MM.1S (cell line): ENCODE data around the gene ERC2.

ENCODE experiments used
- DNase-seq: peaks from one replicate; pipeline ENCODE4 v3.0.0-alpha.2; 2015
- H2AFZ ChIP-seq: fragments of 300-600 bp; sonication (generic); 2 replicates; pipeline ENCODE4 v1.6.0; 2016; ENCODE audit warnings: antibody characterized with exemption, low read length
- H3F3A ChIP-seq: fragments of 300-600 bp; sonication (generic); 2 replicates; pipeline ENCODE4 v1.6.1; 2016; ENCODE audit warnings: mild to moderate bottlenecking, antibody characterized with exemption, low read length, moderate library complexity, mixed read lengths; ENCODE audit not compliant: insufficient read depth
- H3K27ac ChIP-seq: fragments of 300-600 bp; sonication (generic); 2 replicates; pipeline ENCODE4 v1.5.1; 2016; ENCODE audit warnings: mild to moderate bottlenecking, low read length
- H3K27me3 ChIP-seq: fragments of 300-600 bp; sonication (generic); replicated peaks from 2 replicates; pipeline ENCODE4 v1.6.0; 2016; ENCODE audit warnings: low read length; ENCODE audit not compliant: insufficient read depth
- H3K36me3 ChIP-seq: fragments of 300-600 bp; sonication (generic); replicated peaks from 2 replicates; pipeline ENCODE4 v1.6.1; 2016; ENCODE audit warnings: mild to moderate bottlenecking, low read length, mixed read lengths; ENCODE audit not compliant: insufficient read depth
- H3K4me1 ChIP-seq: fragments of 300-600 bp; sonication (generic); 2 replicates; pipeline ENCODE4 v1.6.1; 2016; ENCODE audit warnings: low read length, mixed read lengths
- H3K4me2 ChIP-seq: fragments of 300-600 bp; sonication (generic); 2 replicates; pipeline ENCODE4 v1.6.0; 2016; ENCODE audit warnings: low read depth, low read length
- H3K4me3 ChIP-seq: fragments of 300-600 bp; sonication (generic); 2 replicates; pipeline ENCODE4 v1.5.1; 2016; ENCODE audit warnings: low read length, mixed read lengths
- H3K79me2 ChIP-seq: fragments of 300-600 bp; sonication (generic); 2 replicates; pipeline ENCODE4 v1.6.1; 2016; ENCODE audit warnings: mixed run types, low read length, mixed read lengths
- H3K9ac ChIP-seq: fragments of 300-600 bp; sonication (generic); 2 replicates; pipeline ENCODE4 v1.6.1; 2016; ENCODE audit warnings: low read length, mixed read lengths
- H3K9me2 ChIP-seq: fragments of 300-600 bp; sonication (generic); replicated peaks from 2 replicates; pipeline ENCODE4 v1.6.1; 2016; ENCODE audit warnings: mild to moderate bottlenecking, low read length, mixed read lengths; ENCODE audit not compliant: insufficient read depth
- H3K9me3 ChIP-seq: fragments of 300-600 bp; sonication (generic); replicated peaks from 2 replicates; pipeline ENCODE4 v1.6.1; 2016; ENCODE audit warnings: mild to moderate bottlenecking, low read length, mixed read lengths; ENCODE audit not compliant: insufficient read depth
- H4K20me1 ChIP-seq: fragments of 300-600 bp; sonication (generic); 2 replicates; pipeline ENCODE4 v1.6.1; 2016; ENCODE audit warnings: mild to moderate bottlenecking, low read length, moderate library complexity, mixed read lengths; ENCODE audit not compliant: insufficient read depth
- EZH2 ChIP-seq: fragments of 300-600 bp; sonication (generic); optimal IDR thresholded peaks from 2 replicates; pipeline ENCODE3; 2017; ENCODE audit warnings: low read depth, mild to moderate bottlenecking, antibody characterized with exemption, low read length, mixed read lengths
- EZH2phosphoT487 ChIP-seq: fragments of 300-600 bp; sonication (generic); IDR thresholded peaks from 2 replicates; pipeline ENCODE4 v1.6.1; 2018; ENCODE audit warnings: antibody characterized with exemption, low read length
- TF ChIP-seq, protein P1 (sequence below): fragments of 300-600 bp; sonication (generic); IDR thresholded peaks from 2 replicates; pipeline ENCODE4 v1.5.1; 2016; ENCODE audit warnings: antibody characterized with exemption, low read length, mixed read lengths

The ERC2 gene

DNA sequence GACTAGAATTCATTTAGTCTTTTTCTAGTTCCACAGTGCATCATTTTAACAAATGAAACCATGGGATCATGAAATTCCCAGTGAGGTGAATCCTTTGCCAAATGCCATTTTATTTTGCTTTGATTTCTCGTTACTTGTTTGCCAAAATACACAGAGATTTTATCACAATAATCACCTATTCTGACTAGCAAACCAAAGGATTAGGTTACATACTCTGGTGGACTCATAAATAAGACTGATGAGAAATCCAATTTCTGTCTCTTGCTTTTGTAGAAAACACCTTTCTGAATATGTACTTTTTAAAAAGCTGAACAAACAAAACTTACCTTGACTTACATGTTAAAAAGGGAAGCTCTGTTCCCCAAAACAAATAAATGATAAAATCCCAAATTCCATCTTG, 12.2 kb downstream of the ERC2 start:
- H3K4me3 ChIP-seq: no peak overlapping the region
- no peaks in the 10 kb centered on the region for H3K4me1 ChIP-seq
- H4K20me1 ChIP-seq: no peaks in the 10 kb centered on the region
- H2AFZ ChIP-seq: no peak overlapping the region
- H3K9ac ChIP-seq: no peak overlapping the region
- no peaks in the 10 kb centered on the region for H3K79me2 ChIP-seq
- H3K4me2 ChIP-seq: no peak overlapping the region
- DNase-seq: no peak
- H3K27me3 ChIP-seq: no peaks in the 10 kb centered on the region
- H3K9me2 ChIP-seq: no peaks in the 10 kb centered on the region
- no peaks in the 10 kb centered on the region for H3K36me3 ChIP-seq
- no peak for TF ChIP-seq EZH2
- no peak for TF ChIP-seq EZH2phosphoT487
- TF ChIP-seq, protein P1, sequence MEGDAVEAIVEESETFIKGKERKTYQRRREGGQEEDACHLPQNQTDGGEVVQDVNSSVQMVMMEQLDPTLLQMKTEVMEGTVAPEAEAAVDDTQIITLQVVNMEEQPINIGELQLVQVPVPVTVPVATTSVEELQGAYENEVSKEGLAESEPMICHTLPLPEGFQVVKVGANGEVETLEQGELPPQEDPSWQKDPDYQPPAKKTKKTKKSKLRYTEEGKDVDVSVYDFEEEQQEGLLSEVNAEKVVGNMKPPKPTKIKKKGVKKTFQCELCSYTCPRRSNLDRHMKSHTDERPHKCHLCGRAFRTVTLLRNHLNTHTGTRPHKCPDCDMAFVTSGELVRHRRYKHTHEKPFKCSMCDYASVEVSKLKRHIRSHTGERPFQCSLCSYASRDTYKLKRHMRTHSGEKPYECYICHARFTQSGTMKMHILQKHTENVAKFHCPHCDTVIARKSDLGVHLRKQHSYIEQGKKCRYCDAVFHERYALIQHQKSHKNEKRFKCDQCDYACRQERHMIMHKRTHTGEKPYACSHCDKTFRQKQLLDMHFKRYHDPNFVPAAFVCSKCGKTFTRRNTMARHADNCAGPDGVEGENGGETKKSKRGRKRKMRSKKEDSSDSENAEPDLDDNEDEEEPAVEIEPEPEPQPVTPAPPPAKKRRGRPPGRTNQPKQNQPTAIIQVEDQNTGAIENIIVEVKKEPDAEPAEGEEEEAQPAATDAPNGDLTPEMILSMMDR: no peak
- H3K9me3 ChIP-seq: no peaks in the 10 kb centered on the region
- no peaks in the 10 kb centered on the region for H3F3A ChIP-seq
- no peak overlapping the region for H3K27ac ChIP-seq

GRCh38 chr3:56453011-56453410, 15.3 kb downstream of the ERC2 start:
- Histone ChIP-seq H3K27me3 (no peaks in the 10 kb centered on the region), H3K9me2 (no peaks in the 10 kb centered on the region), H3K4me2 (no peak overlapping the region), H3K79me2 (no peaks in the 10 kb centered on the region), H3K9me3 (no peaks in the 10 kb centered on the region), H3K4me3 (no peak overlapping the region), H3F3A (no peaks in the 10 kb centered on the region), H3K36me3 (no peaks in the 10 kb centered on the region), H3K9ac (no peak overlapping the region), H4K20me1 (no peaks in the 10 kb centered on the region), H3K27ac (no peak overlapping the region), H3K4me1 (no peaks in the 10 kb centered on the region), H2AFZ (no peak overlapping the region)
- TF ChIP-seq EZH2 (no peak), EZH2phosphoT487 (no peak)
- TF ChIP-seq, protein P1: no peak
- DNase-seq: no peak

DNA sequence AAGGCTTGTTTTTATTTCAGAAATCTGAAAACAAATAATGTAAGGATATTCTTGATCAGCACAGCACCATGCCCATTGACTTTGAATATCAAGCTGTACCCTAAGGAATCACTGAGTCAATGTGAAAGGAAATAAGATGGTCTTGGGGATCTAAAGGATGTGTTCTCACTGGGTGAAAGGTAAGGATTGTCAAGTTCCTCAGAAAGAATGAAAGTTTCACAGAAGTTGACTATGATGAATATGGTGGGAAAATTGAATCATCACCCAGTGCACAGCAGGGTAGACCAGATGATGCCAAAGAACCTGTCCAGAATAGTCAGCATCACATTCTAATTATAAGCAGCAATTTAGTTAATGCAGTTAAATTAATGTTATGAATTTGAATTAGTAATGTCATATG, 16.2 kb downstream of the ERC2 start:
- TF ChIP-seq EZH2phosphoT487 (no peak), EZH2 (no peak)
- TF ChIP-seq, protein P1: no peak
- H4K20me1 ChIP-seq: no peaks in the 10 kb centered on the region
- no peaks in the 10 kb centered on the region for H3K36me3 ChIP-seq
- H2AFZ ChIP-seq: no peak overlapping the region
- H3K27ac ChIP-seq: no peak overlapping the region
- H3K4me1 ChIP-seq: no peaks in the 10 kb centered on the region
- H3K9me3 ChIP-seq: no peaks in the 10 kb centered on the region
- no peak for DNase-seq
- no peak overlapping the region for H3K9ac ChIP-seq
- H3K9me2 ChIP-seq: no peaks in the 10 kb centered on the region
- H3K4me3 ChIP-seq: no peak overlapping the region
- H3F3A ChIP-seq: no peaks in the 10 kb centered on the region
- H3K4me2 ChIP-seq: no peak overlapping the region
- no peaks in the 10 kb centered on the region for H3K27me3 ChIP-seq
- no peaks in the 10 kb centered on the region for H3K79me2 ChIP-seq
